ENCODE data around the gene EVA1A. TPM values are rescaled to one million over a fixed set of nuclear protein-coding genes. Genes with fewer than 3 reads are reported as not detected.

Gene EVA1A
- total and polyA plus RNA-seq, 12 donors: 0.53 to 4.3 (median 1.0) TPM; not detected in 3

DNA sequence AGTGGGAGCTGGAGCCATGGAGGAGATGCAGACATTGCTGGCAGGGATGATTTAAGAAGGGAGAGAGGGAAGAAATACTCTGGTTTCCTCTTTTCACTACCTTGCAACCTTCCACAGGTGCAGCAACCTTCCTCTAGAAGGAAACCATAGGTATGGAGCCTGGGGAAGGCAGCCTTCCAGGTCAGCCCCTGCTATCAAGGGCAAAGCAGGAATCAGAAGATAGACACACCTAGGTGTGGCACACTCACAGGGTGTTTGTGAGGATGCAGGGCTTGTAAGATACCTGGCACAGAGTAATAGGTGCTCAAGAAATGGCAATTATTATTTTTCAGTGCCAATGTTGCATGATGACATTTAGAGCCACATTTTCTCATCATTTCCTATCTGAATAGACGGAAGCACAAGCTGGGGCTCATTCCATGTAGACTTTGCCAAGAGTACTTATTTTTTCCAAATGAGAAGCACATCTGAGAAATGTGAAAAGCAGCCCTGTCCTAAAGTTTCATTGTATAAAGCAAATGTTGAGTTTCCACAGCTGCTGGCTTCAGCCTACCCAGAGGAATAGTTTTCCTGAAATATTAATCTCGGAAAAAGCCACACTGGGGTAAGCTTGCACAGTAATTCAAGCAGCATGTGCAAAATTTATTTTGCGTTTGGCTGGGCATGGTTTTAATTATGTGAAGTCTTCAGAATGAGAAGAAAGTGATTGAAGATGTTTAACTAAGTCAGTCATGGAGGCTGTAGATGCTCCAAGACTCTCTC lies 20.6 kb downstream of the EVA1A start:
- TF ChIP-seq, protein P1, sequence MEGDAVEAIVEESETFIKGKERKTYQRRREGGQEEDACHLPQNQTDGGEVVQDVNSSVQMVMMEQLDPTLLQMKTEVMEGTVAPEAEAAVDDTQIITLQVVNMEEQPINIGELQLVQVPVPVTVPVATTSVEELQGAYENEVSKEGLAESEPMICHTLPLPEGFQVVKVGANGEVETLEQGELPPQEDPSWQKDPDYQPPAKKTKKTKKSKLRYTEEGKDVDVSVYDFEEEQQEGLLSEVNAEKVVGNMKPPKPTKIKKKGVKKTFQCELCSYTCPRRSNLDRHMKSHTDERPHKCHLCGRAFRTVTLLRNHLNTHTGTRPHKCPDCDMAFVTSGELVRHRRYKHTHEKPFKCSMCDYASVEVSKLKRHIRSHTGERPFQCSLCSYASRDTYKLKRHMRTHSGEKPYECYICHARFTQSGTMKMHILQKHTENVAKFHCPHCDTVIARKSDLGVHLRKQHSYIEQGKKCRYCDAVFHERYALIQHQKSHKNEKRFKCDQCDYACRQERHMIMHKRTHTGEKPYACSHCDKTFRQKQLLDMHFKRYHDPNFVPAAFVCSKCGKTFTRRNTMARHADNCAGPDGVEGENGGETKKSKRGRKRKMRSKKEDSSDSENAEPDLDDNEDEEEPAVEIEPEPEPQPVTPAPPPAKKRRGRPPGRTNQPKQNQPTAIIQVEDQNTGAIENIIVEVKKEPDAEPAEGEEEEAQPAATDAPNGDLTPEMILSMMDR (IDR thresholded peaks at IDR 0.05): no peak
- no peak for TF ChIP-seq POLR2A (IDR thresholded peaks at IDR 0.05)
- H3K27ac ChIP-seq: no peak overlapping the region
- no peak for DNase-seq
- H3K27me3 ChIP-seq: no peaks in the 10 kb centered on the region
- H3K9me3 ChIP-seq (replicated peaks in 1 of 3): no peaks in the 10 kb centered on the region
- no peaks in the 10 kb centered on the region for H3K4me1 ChIP-seq (replicated peaks in 1 of 2)
- intact Hi-C loops (cut with DNase I): no loop called here
- no peaks in the 10 kb centered on the region for H3K36me3 ChIP-seq (replicated peaks in 1 of 2)
- H3K4me3 ChIP-seq: no peak overlapping the region
- WGBS, 4 donors: 62 to 77% (median 70%) methylated on average over 3 of the region's 3 CpGs

- Histone ChIP-seq H3K9me3 (replicated peaks in 1 of 3) (no peaks in the 10 kb centered on the region), H3K27me3 (no peaks in the 10 kb centered on the region), H3K36me3 (replicated peaks in 1 of 2) (no peaks in the 10 kb centered on the region), H3K4me1 (replicated peaks in 1 of 2) (no peaks in the 10 kb centered on the region), H3K4me3 (no peak overlapping the region), H3K27ac (no peak overlapping the region)
- WGBS, 4 donors: 68 to 74% (median 72%) methylated on average over 6 of the region's 6 CpGs
- TF ChIP-seq POLR2A (IDR thresholded peaks at IDR 0.05): no peak
- TF ChIP-seq, protein P1 (IDR thresholded peaks at IDR 0.05): no peak
- intact Hi-C loops (cut with DNase I): no loop called here
- DNase-seq: no peak
Observed at GRCh38 chr2:75538521-75539490, 21.9 kb downstream of the EVA1A start.

DNA sequence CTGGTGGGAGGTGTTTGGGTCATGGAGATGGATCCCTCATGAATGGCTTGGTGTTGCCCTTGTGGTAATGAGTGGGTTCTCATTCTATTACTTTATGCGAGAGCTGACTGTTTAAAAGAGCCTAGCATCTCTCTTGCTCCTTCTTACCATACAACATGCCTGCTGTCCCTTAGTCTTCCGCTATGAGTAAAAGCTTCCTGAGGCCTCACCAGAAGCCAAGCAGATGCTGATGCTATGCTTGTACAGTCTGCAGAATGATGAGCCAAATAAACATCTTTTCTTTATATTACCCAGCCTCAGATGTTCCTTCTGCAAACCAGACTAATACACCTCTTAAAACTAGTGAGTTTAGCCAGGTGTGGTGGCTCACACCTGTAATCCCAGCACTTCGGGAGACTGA lies 23.1 kb downstream of the EVA1A start:
- no peaks in the 10 kb centered on the region for H3K27me3 ChIP-seq
- DNase-seq: no peak
- H3K4me1 ChIP-seq (replicated peaks in 1 of 2): no peaks in the 10 kb centered on the region
- H3K36me3 ChIP-seq (replicated peaks in 1 of 2): no peaks in the 10 kb centered on the region
- H3K9me3 ChIP-seq (replicated peaks in 1 of 3): no peaks in the 10 kb centered on the region
- 80 to 100% (median 89%) methylated on average over 2 to 3 of the region's 3 CpGs for WGBS, 4 donors
- TF ChIP-seq, protein P1 (IDR thresholded peaks at IDR 0.05): no peak
- no peak for TF ChIP-seq POLR2A (IDR thresholded peaks at IDR 0.05)
- intact Hi-C loops (cut with DNase I): no loop called here
- no peak overlapping the region for H3K27ac ChIP-seq
- H3K4me3 ChIP-seq: no peak overlapping the region

GRCh38 chr2:75533135-75533534 lies 27.6 kb downstream of the EVA1A start:
- no peak for TF ChIP-seq POLR2A (IDR thresholded peaks at IDR 0.05)
- TF ChIP-seq, protein P1 (IDR thresholded peaks at IDR 0.05): no peak
- Histone ChIP-seq H3K4me3 (no peak overlapping the region), H3K4me1 (replicated peaks in 1 of 2) (no peaks in the 10 kb centered on the region), H3K9me3 (replicated peaks in 1 of 3) (no peaks in the 10 kb centered on the region), H3K36me3 (replicated peaks in 1 of 2) (no peaks in the 10 kb centered on the region), H3K27ac (no peak overlapping the region), H3K27me3 (no peaks in the 10 kb centered on the region)
- 77 to 87% (median 81%) methylated on average over 3 of the region's 3 CpGs for WGBS, 4 donors
- no peak for DNase-seq
- intact Hi-C loops (cut with DNase I): no loop called here
